Mesodermal cell (in vitro differentiated cells): Measurements from ENCODE around the gene PXMP4.

Experiments used
- H3K27ac ChIP-seq: 2 replicates; pipeline ENCODE4 v1.7.0; 2013; ENCODE audit warnings: mild to moderate bottlenecking, low read depth, low read length, moderate library complexity; ENCODE audit not compliant: severe bottlenecking
- H3K36me3 ChIP-seq: 2 replicates; pipeline ENCODE4 v1.7.1; 2013; ENCODE audit warnings: mild to moderate bottlenecking, low read length, moderate library complexity; ENCODE audit not compliant: control insufficient read depth, insufficient read depth
- H3K4me1 ChIP-seq: one replicate; pipeline ENCODE4 v1.7.1; 2013; ENCODE audit warnings: mild to moderate bottlenecking, low read length; ENCODE audit not compliant: insufficient read depth, control insufficient read depth, poor library complexity, severe bottlenecking
- H3K4me3 ChIP-seq: 2 replicates; pipeline ENCODE4 v1.7.0; 2013; ENCODE audit warnings: low read length, control low read depth, mild to moderate bottlenecking; ENCODE audit not compliant: insufficient read depth, poor library complexity, severe bottlenecking; ENCODE audit errors: extremely low read depth
- H3K9me3 ChIP-seq: 2 replicates; pipeline ENCODE4 v1.7.1; 2013; ENCODE audit warnings: mild to moderate bottlenecking, low read length, moderate library complexity; ENCODE audit not compliant: control insufficient read depth
- WGBS, 2 experiments: methylation state at CpG; one replicate each; pipeline ENCODE4 v1.1.5; 2013; ENCODE audit warnings: missing lambda C conversion rate in 2 of 2; ENCODE audit not compliant: insufficient coverage in 2 of 2; 5-methylcytosine and 5-hydroxymethylcytosine counted together

The PXMP4 gene

GRCh38 chr20:33753763-33754162 is 33.7 kb upstream of the PXMP4 start:
- Histone ChIP-seq H3K4me3 (no peak overlapping the region), H3K4me1 (no peaks in the 10 kb centered on the region), H3K36me3 (peaks cover 27% of the 10 kb centered on the region), H3K27ac (no peak overlapping the region), H3K9me3 (peaks cover 6% of the 10 kb centered on the region)
- 97 to 98% methylated on average over 4 to 5 of the region's 5 CpGs for whole genome bisulfite sequencing, 2 experiments

- Histone ChIP-seq H3K36me3 (peaks cover 29% of the 10 kb centered on the region), H3K9me3 (peaks cover 6% of the 10 kb centered on the region), H3K4me1 (no peaks in the 10 kb centered on the region), H3K4me3 (no peak overlapping the region), H3K27ac (no peak overlapping the region)
- WGBS, 2 experiments: 100% methylated on average over 3 to 6 of the region's 7 CpGs
These were observed 33.0 kb upstream of the PXMP4 start for GRCh38 chr20:33753143-33753542.

GRCh38 chr20:33751775-33752174 is 31.7 kb upstream of the PXMP4 start:
- Histone ChIP-seq H3K4me1 (no peaks in the 10 kb centered on the region), H3K4me3 (no peak overlapping the region), H3K27ac (no peak overlapping the region), H3K36me3 (peaks cover 20% of the 10 kb centered on the region), H3K9me3 (no peaks in the 10 kb centered on the region)
- 96 to 100% methylated on average over 1 to 2 of the region's 4 CpGs for WGBS, 2 experiments

- no peaks in the 10 kb centered on the region for H3K9me3 ChIP-seq
- peaks cover 4% of the 10 kb centered on the region for H3K36me3 ChIP-seq
- no peaks in the 10 kb centered on the region for H3K4me1 ChIP-seq
- WGBS, 2 experiments: 94 to 98% methylated on average over 9 to 12 of the region's 12 CpGs
- no peak overlapping the region for H3K27ac ChIP-seq
- no peak overlapping the region for H3K4me3 ChIP-seq
These were observed 26.4 kb upstream of the PXMP4 start for GRCh38 chr20:33746325-33746998.

- WGBS, 2 experiments: 91 to 93% methylated on average over 11 to 14 of the region's 14 CpGs
- Histone ChIP-seq H3K9me3 (no peaks in the 10 kb centered on the region), H3K4me3 (no peak overlapping the region), H3K36me3 (peaks cover 4% of the 10 kb centered on the region), H3K4me1 (no peaks in the 10 kb centered on the region), H3K27ac (no peak overlapping the region)
These were observed 24.8 kb upstream of the PXMP4 start for GRCh38 chr20:33744773-33745385.

GRCh38 chr20:33744181-33744580 is 24.1 kb upstream of the PXMP4 start:
- Histone ChIP-seq H3K9me3 (no peaks in the 10 kb centered on the region), H3K36me3 (peaks cover 4% of the 10 kb centered on the region), H3K4me1 (no peaks in the 10 kb centered on the region), H3K4me3 (no peak overlapping the region), H3K27ac (no peak overlapping the region)
- 82 to 91% methylated on average over 1 to 3 of the region's 3 CpGs for WGBS, 2 experiments

GRCh38 chr20:33740189-33740588 is 20.1 kb upstream of the PXMP4 start:
- Histone ChIP-seq H3K36me3 (no peaks in the 10 kb centered on the region), H3K4me3 (no peak overlapping the region), H3K4me1 (no peaks in the 10 kb centered on the region), H3K9me3 (peaks cover 21% of the 10 kb centered on the region), H3K27ac (no peak overlapping the region)
- WGBS, 2 experiments: 78 to 80% methylated on average over 1 of the region's 1 CpG

GRCh38 chr20:33739493-33739892 is 19.4 kb upstream of the PXMP4 start:
- H3K4me1 ChIP-seq: no peaks in the 10 kb centered on the region
- peaks cover 22% of the 10 kb centered on the region for H3K9me3 ChIP-seq
- no peaks in the 10 kb centered on the region for H3K36me3 ChIP-seq
- WGBS, 2 experiments: 94 to 95% methylated on average over 6 to 7 of the region's 7 CpGs
- H3K27ac ChIP-seq: no peak overlapping the region
- H3K4me3 ChIP-seq: no peak overlapping the region

GRCh38 chr20:33736962-33737361 is 16.9 kb upstream of the PXMP4 start:
- Histone ChIP-seq H3K9me3 (peaks cover 22% of the 10 kb centered on the region), H3K4me3 (no peak overlapping the region), H3K27ac (no peak overlapping the region), H3K4me1 (peaks cover 9% of the 10 kb centered on the region), H3K36me3 (no peaks in the 10 kb centered on the region)
- WGBS, 2 experiments: 80 to 100% methylated on average over 1 of the region's 3 CpGs

GRCh38 chr20:33733654-33734576 is 13.8 kb upstream of the PXMP4 start:
- peaks cover 22% of the 10 kb centered on the region for H3K9me3 ChIP-seq
- H3K27ac ChIP-seq: peak overlapping the region; percentile 67
- peaks cover 9% of the 10 kb centered on the region for H3K4me1 ChIP-seq
- H3K4me3 ChIP-seq: no peak overlapping the region
- WGBS, 2 experiments: 77 to 91% methylated on average over 3 to 4 of the region's 6 CpGs
- H3K36me3 ChIP-seq: no peaks in the 10 kb centered on the region
